Stimulated activated CD8-positive, alpha-beta memory T cell treated with anti-CD3 and anti-CD28 coated beads, Interleukin-15, amount 100 ng/mL, for 24 hours (primary cell): Measurements from ENCODE around the gene ALG8.
A peak's percentile ranks its signal among the peaks of the same experiment; 100 is the strongest.

Experiments
- DNase-seq: peaks from one replicate; pipeline ENCODE4 v3.0.0-alpha.2; 2020; ENCODE audit warnings: low read depth

The ALG8 gene

GRCh38 chr11:78160557-78160956, 21.1 kb upstream of the ALG8 start:
- DNase-seq = no peak

- no peak for DNase-seq
These were observed 19.7 kb upstream of the ALG8 start for GRCh38 chr11:78158987-78159652.

GRCh38 chr11:78156127-78156844, 16.9 kb upstream of the ALG8 start:
- DNase-seq = no peak

- no peak for DNase-seq
These were observed 12.4 kb upstream of the ALG8 start for GRCh38 chr11:78151804-78152203.

- DNase-seq = no peak
These were observed 11.3 kb upstream of the ALG8 start for GRCh38 chr11:78150754-78151153.

- DNase-seq = no peak
These were observed 10.9 kb upstream of the ALG8 start for GRCh38 chr11:78150346-78150745.

GRCh38 chr11:78149646-78150045, 10.2 kb upstream of the ALG8 start:
- DNase-seq = no peak

GRCh38 chr11:78147807-78148206, 8.4 kb upstream of the ALG8 start:
- DNase-seq = no peak

- DNase-seq = no peak
These were observed 6.1 kb upstream of the ALG8 start for GRCh38 chr11:78145511-78146025.

GRCh38 chr11:78140392-78141077, 1.1 kb upstream of the ALG8 start:
- DNase-seq = peak; percentile 1

GRCh38 chr11:78138694-78139421, 568 bp downstream of the ALG8 start:
- DNase-seq = peak; percentile 7

- DNase-seq = no peak
These were observed 1.1 kb downstream of the ALG8 start for GRCh38 chr11:78138291-78138690.

- no peak for DNase-seq
These were observed 7.0 kb downstream of the ALG8 start for GRCh38 chr11:78132475-78132874.

GRCh38 chr11:78131956-78132355, 7.5 kb downstream of the ALG8 start:
- DNase-seq = no peak

- no peak for DNase-seq
These were observed 12.0 kb downstream of the ALG8 start for GRCh38 chr11:78127403-78127802.

GRCh38 chr11:78112582-78113275, 26.7 kb downstream of the ALG8 start:
- DNase-seq = no peak

- no peak for DNase-seq
These were observed 28.1 kb downstream of the ALG8 start for GRCh38 chr11:78111298-78111697.

- no peak for DNase-seq
These were observed 28.6 kb downstream of the ALG8 start for GRCh38 chr11:78110830-78111229.

- no peak for DNase-seq
These were observed 29.1 kb downstream of the ALG8 start for GRCh38 chr11:78110351-78110750.

GRCh38 chr11:78109081-78110015, 30.1 kb downstream of the ALG8 start:
- no peak for DNase-seq
